GM12878 (cell line): ENCODE data around the gene PSMB9. TPM values are rescaled to one million over a fixed set of nuclear protein-coding genes. Genes with fewer than 3 reads are reported as not detected.

ENCODE experiments used
- ATAC-seq: fragments of 200-7000 bp; cut with Tn5 transposase; 3 replicates; pipeline ENCODE4 v1.9.1; 2020; ENCODE audit warnings: mild to moderate bottlenecking, moderate library complexity
- BruUV-seq: library from RNA; stranded (reverse); fragments of 400-500 nt; replicated peaks from 2 replicates; lab custom pipeline; 2021; lab: Mats Ljungman, UMichigan
- CTCF ChIA-PET: fragments of 300-600 bp; sonication (Branson Sonifier 250); formaldehyde crosslinking; extraction: SDS; loops from one replicate; lab custom pipeline; 2021; ENCODE audit warnings: inconsistent platforms; lab: Yijun Ruan, JAX
- POLR2A ChIA-PET: fragments of 350-600 bp; formaldehyde crosslinking; extraction: SDS; loops from one replicate; lab custom pipeline; 2021; ENCODE audit warnings: inconsistent platforms; lab: Charles Lee
- RAD21 ChIA-PET: fragments of 300-600 bp; sonication (Branson Sonifier 250); formaldehyde crosslinking; loops from one replicate; lab custom pipeline; 2023; ENCODE audit warnings: antibody characterized with exemption; ENCODE audit not compliant: unreplicated experiment; lab: Charles Lee
- SMC1A ChIA-PET: fragments of 300-600 bp; sonication (Branson Sonifier 250); formaldehyde crosslinking; loops from one replicate; lab custom pipeline; 2023; ENCODE audit not compliant: unreplicated experiment, uncharacterized antibody; lab: Charles Lee
- DNase-seq: peaks from one replicate; pipeline ENCODE4 v3.0.0-alpha.2; 2011; ENCODE audit warnings: low read depth, low spot score
- FAIRE-seq: peaks from 3 replicates; lab custom pipeline; 2011; peaks lifted over from hg19 to GRCh38; lab: Jason Lieb, UNC
- H2AFZ ChIP-seq: 2 replicates; pipeline ENCODE4 v1.6.0; 2011; ENCODE audit warnings: low read depth, low read length, control low read depth; ENCODE audit not compliant: control insufficient read depth
- H3K27ac ChIP-seq: 2 replicates; pipeline ENCODE4 v1.5.1; 2011; ENCODE audit warnings: control low read depth; ENCODE audit not compliant: control insufficient read depth, insufficient read depth
- H3K27me3 ChIP-seq, 2 experiments: replicated peaks in 1 of 2; 2 replicates each; pipeline versions ENCODE4 v1.6.0 to v1.6.1; 2011; ENCODE audit warnings: low read length in 1 of 2; ENCODE audit not compliant: control insufficient read depth in 2 of 2, insufficient read depth in 2 of 2
- H3K36me3 ChIP-seq, 2 experiments: 2 replicates each; pipeline ENCODE4 v1.5.1; 2011; ENCODE audit warnings: low read length in 1 of 2; ENCODE audit not compliant: control insufficient read depth in 2 of 2, insufficient read depth in 2 of 2
- H3K4me1 ChIP-seq: 2 replicates; pipeline ENCODE4 v1.6.1; 2011; ENCODE audit warnings: mild to moderate bottlenecking, low read length, moderate library complexity, mixed read lengths; ENCODE audit not compliant: control insufficient read depth, insufficient read depth
- H3K4me2 ChIP-seq: 2 replicates; pipeline ENCODE4 v1.6.0; 2011; ENCODE audit warnings: control low read depth; ENCODE audit not compliant: control insufficient read depth, insufficient read depth
- H3K4me3 ChIP-seq: fragments of 200-600 bp; sonication (generic); 2 replicates; pipeline ENCODE4 v1.5.1; 2016
- H3K79me2 ChIP-seq: 2 replicates; pipeline ENCODE4 v1.6.0; 2011; ENCODE audit warnings: low read length; ENCODE audit not compliant: control insufficient read depth, insufficient read depth
- H3K9ac ChIP-seq: 2 replicates; pipeline ENCODE4 v1.8.0; 2011; ENCODE audit warnings: low read length, control low read depth, mixed read lengths; ENCODE audit not compliant: control insufficient read depth, insufficient read depth
- H3K9me3 ChIP-seq: replicated peaks from 3 replicates; pipeline ENCODE4 v1.5.1; 2011; ENCODE audit warnings: mild to moderate bottlenecking, low read length; ENCODE audit not compliant: control insufficient read depth, insufficient read depth
- H4K20me1 ChIP-seq: 2 replicates; pipeline ENCODE4 v1.6.0; 2011; ENCODE audit not compliant: control insufficient read depth, insufficient read depth
- ATF2 ChIP-seq: IDR thresholded peaks from 2 replicates; pipeline ENCODE4 v1.6.1; 2012; ENCODE audit warnings: low read length, inconsistent platforms
- CBX5 ChIP-seq: sonication (generic); IDR thresholded peaks from 2 replicates; pipeline ENCODE4 v1.6.1; 2016; ENCODE audit warnings: low read depth, moderate library complexity, mild to moderate bottlenecking, inconsistent platforms
- MAX ChIP-seq: IDR thresholded peaks from 2 replicates; pipeline ENCODE4 v1.6.1; 2012; ENCODE audit warnings: low read depth, low read length, improper control_type of control experiment
- STAT1 ChIP-seq: fragments of 450-650 bp; conservative IDR thresholded peaks from 2 replicates; pipeline ENCODE4 v1.6.1; 2014; ENCODE audit warnings: antibody characterized with exemption, mild to moderate bottlenecking
- WGBS: methylation state at CpG from one replicate; pipeline ENCODE4 v1.1.6; 2016; ENCODE audit warnings: low lambda C conversion rate; ENCODE audit not compliant: insufficient replicate concordance, insufficient coverage; ENCODE audit errors: missing lambda C conversion rate; 5-methylcytosine and 5-hydroxymethylcytosine counted together
- in situ Hi-C: fragments of 300-500 bp; cut with MboI; formaldehyde crosslinking; loops from 9 replicates; pipeline ENCODE4 v1.14.3; 2018; ENCODE audit warnings: mixed read lengths
- intact Hi-C: fragments of 100-400 bp; cut with micrococcal nuclease; formaldehyde crosslinking; loops from one replicate; pipeline ENCODE4 v1.14.2; 2022; ENCODE audit not compliant: unreplicated experiment
- polyA plus RNA-seq, 11 experiments: library from polyadenylated mRNA; depleted of rRNA in 4 of 11; unstranded in 6 of 11; stranded (reverse) in 5 of 11; fragments of >200 nt; fragmentation: Nextera tagmentation in 4 of 11; fragmentation: Illumina TruSeq in 1 of 11; extraction: Ambion mirVana in 4 of 11; extraction: Trizol in 1 of 11; gene quantifications; 1 replicate in 1 of 11; 2 replicates in 10 of 11; pipeline versions ENCODE4 v1.2.1 to v1.2.3, GENCODE V29; 2011 to 2016; ENCODE audit warnings: inconsistent platforms in 2 of 11, missing spikeins in 2 of 11, low read depth in 1 of 11
- total RNA-seq, 4 experiments: library from RNA; depleted of rRNA in 3 of 4; stranded (reverse); fragments of >200 nt in 3 of 4; fragmentation: Illumina TruSeq in 1 of 4; extraction: Trizol in 1 of 4; gene quantifications; 2 replicates each; pipeline versions ENCODE4 v1.2.1 to v1.2.3, GENCODE V29; 2013 to 2021

The PSMB9 gene
- total and polyA plus RNA-seq, 10 of the 15 experiments (the other 5 are each of a cell fraction or from before 2014, with no cell fraction given) = 167 to 517 (median 275) TPM

- RAD21 ChIA-PET = interaction anchor here (2.3 kb wide), 1 partner anchor 24 kb away, joined by 11 read pairs; the partner anchor contains the start of gene TAP2
- Histone ChIP-seq H3K79me2 (peaks cover under 1% of the 10 kb centered on the region), H3K27me3 (no peaks in the 10 kb centered on the region), H3K4me1 (peaks cover 32% of the 10 kb centered on the region), H3K9me3 (no peaks in the 10 kb centered on the region), H3K4me2 (no peak overlapping the region), H2AFZ (no peak overlapping the region), H3K9ac (no peak overlapping the region), H3K36me3 (peaks cover 1 to 6% of the 10 kb centered on the region in 2 experiments; a peak in 3 of 4 replicates), H3K4me3 (no peak overlapping the region), H4K20me1 (no peaks in the 10 kb centered on the region), H3K27ac (no peak overlapping the region)
- in situ Hi-C loops = no loop called here
- no peak for TF ChIP-seq ATF2
- TF ChIP-seq MAX = no peak
- TF ChIP-seq STAT1 = no peak
- TF ChIP-seq CBX5 = no peak
- POLR2A ChIA-PET = interaction anchor here (1.0 to 2.0 kb wide), 3 partner anchors 9 to 24 kb away, joined by 4 to 7 read pairs (median 6); partner anchors contain the start of genes PSMB9, TAP1 and TAP2
- ATAC-seq (no peak), DNase-seq (no peak), FAIRE-seq (no peak)
- intact Hi-C loops = no loop called here
- 97% methylated on average over 3 of the region's 3 CpGs for WGBS
- SMC1A ChIA-PET = interaction anchor here (1.0 to 2.6 kb wide), 4 partner anchors 20 to 430 kb away, joined by 3 to 20 read pairs (median 6); partner anchors contain the start of gene TAP2
- CTCF ChIA-PET = interaction anchor here (0.7 to 3.4 kb wide), 5 partner anchors 8 to 77 kb away, joined by 3 to 23 read pairs (median 7); partner anchors contain the start of genes PSMB9, TAP1 and TAP2
- BruUV-seq = no TSS peak
These were observed 8.7 kb downstream of the PSMB9 start for GRCh38 chr6:32862725-32863124.
